H1 (cell line): ENCODE results near the gene PRKN. TPM values are rescaled to one million over a fixed set of nuclear protein-coding genes. Genes with fewer than 3 reads are reported as not detected.

Experiments
- CHD2 ChIP-seq: IDR thresholded peaks from 2 replicates; pipeline ENCODE4 v1.6.1; 2012; ENCODE audit warnings: low read length, improper control_type of control experiment
- CTCF ChIP-seq, 3 experiments: IDR thresholded peaks; 1 replicate in 2 of 3; 2 replicates in 1 of 3; pipeline versions ENCODE4 v1.5.1 to v1.6.1; 2011; ENCODE audit warnings: low read length in 3 of 3, mild to moderate bottlenecking in 3 of 3, inconsistent platforms in 2 of 3, low read depth in 1 of 3, moderate library complexity in 1 of 3; ENCODE audit not compliant: insufficient read depth in 1 of 3; ENCODE audit errors: control extremely low read depth in 1 of 3
- RNF2 ChIP-seq: fragments of 200-900, 300-1000 bp; sonication (generic); IDR thresholded peaks from 2 replicates; pipeline ENCODE4 v1.7.1; 2016; ENCODE audit warnings: borderline replicate concordance, low read depth, mild to moderate bottlenecking, antibody characterized with exemption, low read length; ENCODE audit not compliant: poor library complexity, severe bottlenecking; ENCODE audit errors: missing control alignments
- TAF1 ChIP-seq: IDR thresholded peaks from 2 replicates; pipeline ENCODE4 v1.6.1; 2011; ENCODE audit warnings: mild to moderate bottlenecking, low read depth, low read length
- YY1 ChIP-seq: IDR thresholded peaks from 2 replicates; pipeline ENCODE4 v1.6.1; 2011; ENCODE audit warnings: low read depth, mild to moderate bottlenecking, low read length
- polyA plus RNA-seq, 7 experiments: library from polyadenylated mRNA; depleted of rRNA in 3 of 7; stranded (reverse) in 5 of 7; unstranded in 2 of 7; fragments of >200 nt in 5 of 7; fragments of 200-250 nt in 2 of 7; gene quantifications; 1 replicate in 5 of 7; 2 replicates in 1 of 7; 4 replicates in 1 of 7; pipeline versions ENCODE4 v1.2.1 to v1.2.3, GENCODE V29; 2011 to 2013; ENCODE audit warnings: missing spikeins in 2 of 7, mixed read lengths in 2 of 7
- total RNA-seq: library from RNA; stranded (reverse); fragmentation: NEBNext Ultra II Directional; extraction: Animal tissue kit (Norgen Biotek cat#: 25700); gene quantifications from 2 replicates; pipeline ENCODE4 v1.2.1, GENCODE V29; 2021

The PRKN gene
- total and polyA plus RNA-seq, 2 of the 8 experiments (the other 6 are each of a cell fraction or from before 2014, with no cell fraction given) = 0.13 to 0.29 TPM

- no peak for TF ChIP-seq RNF2
- TF ChIP-seq TAF1 = no peak
- TF ChIP-seq CHD2 = no peak
- no peak for TF ChIP-seq YY1
- TF ChIP-seq CTCF (IDR thresholded peaks at IDR 0.05; ENCODE audit: control extremely low read depth in 1 of 3, insufficient read depth in 1 of 3, low read depth in 1 of 3, low read length in 3 of 3) = no peak
These were observed 632 bp downstream of the PRKN start (continued) for GRCh38 chr6:162726947-162727321.
